Putamen (tissue), 1 donor: ENCODE data around the gene ABI1.
A peak's percentile ranks its signal among the peaks of the same experiment; 100 is the strongest.

Experiments used
- DNase-seq: peaks from one replicate; pipeline ENCODE4 v3.0.0-alpha.2; 2016; ENCODE audit warnings: low spot score

The ABI1 gene

DNA sequence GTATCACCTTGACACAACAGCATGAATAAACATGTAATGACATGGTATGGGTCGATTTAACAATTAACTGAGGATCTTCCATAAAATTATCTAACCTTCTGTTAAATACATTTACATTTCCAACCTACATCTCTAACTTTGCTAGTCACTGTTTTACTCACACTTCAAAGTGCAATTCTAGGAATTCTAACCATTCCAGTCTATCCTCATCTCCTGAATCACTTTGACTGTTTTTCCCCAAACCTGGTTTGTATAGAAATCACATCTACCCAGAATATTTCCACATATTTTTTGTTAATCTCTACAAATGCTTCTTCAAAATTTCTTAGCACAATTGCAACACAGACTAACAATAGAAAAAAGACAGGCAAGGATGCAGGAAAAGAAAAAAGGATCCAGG, 6.2 kb downstream of the ABI1 start:
- no peak for DNase-seq

DNA sequence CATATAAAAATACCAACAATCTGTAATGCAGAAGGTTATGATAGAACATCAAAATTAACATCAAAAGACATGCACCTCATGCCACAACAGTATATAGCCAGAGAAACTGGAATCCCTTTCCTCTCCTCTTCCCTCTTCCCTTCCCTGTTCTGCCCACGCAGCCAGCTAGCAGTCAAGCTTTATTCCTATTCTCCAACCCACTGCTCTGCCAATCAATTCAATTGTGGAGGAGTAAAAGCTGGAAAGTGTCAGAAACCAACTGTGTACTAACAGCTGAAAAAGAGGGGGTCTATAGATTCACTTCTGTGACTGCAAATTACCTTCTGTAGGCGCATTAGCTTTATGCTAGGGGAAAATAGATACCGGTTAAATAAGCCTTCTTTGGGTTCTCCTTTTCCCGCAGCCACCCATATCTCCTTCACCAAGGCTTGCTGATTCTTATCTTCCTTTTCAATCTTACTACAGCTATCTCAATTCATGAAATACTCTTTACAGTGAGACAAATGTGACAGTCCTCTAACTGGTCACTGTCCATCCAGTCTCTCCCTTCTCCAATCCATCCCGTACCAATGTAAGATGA, 16.3 kb downstream of the ABI1 start:
- DNase-seq, result peak; percentile 83

DNA sequence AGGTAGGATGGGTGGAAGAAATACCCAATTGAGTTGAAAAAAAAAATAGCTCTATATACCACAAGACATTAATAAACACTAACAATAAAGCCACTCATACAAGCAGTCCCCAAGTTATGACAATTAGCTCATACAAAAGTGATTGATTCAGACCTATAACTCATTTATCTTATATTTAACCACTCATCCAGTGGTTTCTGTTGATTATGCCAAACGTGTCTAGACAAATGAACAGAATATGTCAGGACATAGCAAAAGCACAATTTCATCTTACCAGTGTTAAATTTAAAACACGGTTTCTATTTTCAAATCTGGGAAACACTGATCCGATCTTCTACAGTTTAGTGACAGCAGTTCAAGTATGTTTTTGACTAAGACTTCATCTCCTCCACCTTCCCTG, 17.0 kb downstream of the ABI1 start:
- DNase-seq, result peak; percentile 46

DNA sequence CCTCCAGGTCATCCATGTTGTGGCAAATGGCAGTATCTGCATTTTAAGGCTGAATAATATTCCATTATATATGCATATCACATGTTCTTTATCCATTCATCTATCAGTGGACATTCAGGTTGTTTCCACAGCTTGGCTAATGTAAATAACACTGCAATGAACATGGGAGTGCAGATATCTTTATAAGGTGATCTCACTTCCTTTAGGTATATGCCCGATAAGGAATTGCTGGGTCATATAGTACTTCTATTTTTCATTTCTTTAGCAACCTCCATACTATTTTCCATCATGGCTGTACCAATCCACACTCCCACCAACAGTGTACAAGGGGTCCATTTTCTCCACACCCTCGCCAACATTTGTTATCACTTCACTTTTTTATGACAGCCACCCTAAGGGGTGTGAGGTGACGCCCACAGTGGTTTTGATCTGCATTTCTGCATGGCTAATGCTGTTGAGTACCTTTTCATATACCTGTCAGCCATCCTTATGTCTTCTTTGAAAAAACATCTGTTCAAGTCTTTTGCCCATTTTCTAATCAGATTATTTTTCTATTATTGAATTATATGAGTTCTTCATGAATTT, 18.9 kb downstream of the ABI1 start:
- no peak for DNase-seq

- no peak for DNase-seq
Observed at GRCh38 chr10:26840938-26841732, 19.6 kb downstream of the ABI1 start.

DNA sequence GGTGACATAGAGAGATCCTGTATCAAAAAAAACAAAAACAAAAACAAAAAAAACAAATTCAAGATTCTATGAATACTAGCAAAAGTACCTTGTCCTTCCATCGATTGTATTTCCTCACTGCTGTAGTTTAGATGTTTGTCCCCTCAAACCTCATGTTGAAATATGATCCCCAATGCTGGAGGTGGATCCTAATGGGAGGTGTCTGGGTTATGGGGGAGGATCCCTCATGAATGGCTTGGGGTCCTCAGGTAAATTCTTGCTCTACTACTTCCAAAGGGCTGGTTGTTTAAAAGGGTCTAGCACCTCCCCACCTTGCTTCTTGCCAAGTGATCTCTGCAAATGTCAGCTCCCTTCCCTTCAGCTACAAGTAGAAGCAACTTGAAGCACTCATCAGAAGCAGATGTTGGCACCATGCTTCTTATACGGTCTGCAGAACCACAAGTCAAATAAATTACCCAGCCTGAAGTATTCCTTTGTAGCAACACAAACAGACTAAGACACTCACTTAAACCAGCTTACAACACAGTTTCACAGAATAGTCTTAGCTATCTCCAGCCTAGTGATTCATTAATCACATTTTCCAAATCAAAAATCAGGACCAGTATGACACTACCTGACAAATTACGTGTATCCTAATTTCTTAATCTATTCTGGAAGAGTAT, 20.7 kb downstream of the ABI1 start:
- DNase-seq, result no peak

DNA sequence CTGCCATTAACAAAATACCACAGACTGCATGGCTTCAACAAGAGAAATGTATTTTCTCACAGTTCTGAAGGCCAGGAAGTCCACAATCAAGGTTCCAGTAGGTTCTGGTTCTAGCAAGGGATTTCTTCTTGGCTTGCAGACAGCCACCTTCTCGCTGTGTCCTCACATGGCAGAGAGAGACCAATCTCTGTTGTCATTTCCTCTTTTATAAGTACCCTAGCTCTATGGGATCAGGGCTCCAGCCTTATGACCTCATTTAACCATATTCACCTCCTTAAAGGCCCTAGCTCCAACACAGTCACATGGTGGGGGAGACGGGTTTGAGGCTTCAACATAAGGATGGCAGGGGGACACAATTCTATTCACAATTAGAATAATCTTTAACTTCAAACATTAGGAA, 23.6 kb downstream of the ABI1 start:
- no peak for DNase-seq

DNA sequence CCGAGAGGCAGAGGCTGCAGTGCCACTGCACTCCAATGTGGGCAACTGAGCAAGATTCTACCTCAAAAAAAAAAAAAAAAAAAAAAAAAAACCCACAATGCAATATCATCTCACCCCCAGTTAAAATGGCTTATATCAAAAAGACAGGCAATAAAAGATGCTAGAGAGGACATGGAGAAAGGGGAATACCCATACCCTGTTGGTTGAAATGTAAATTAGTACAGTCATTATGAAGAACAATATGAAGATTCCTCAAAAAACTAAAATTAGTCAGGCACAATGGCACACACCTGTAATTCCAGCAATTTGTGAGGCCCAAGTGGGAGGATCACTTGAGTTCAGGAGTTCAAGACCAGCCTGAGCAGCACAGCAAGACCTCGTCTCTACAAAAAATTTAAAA, 25.7 kb downstream of the ABI1 start:
- DNase-seq, result no peak

DNA sequence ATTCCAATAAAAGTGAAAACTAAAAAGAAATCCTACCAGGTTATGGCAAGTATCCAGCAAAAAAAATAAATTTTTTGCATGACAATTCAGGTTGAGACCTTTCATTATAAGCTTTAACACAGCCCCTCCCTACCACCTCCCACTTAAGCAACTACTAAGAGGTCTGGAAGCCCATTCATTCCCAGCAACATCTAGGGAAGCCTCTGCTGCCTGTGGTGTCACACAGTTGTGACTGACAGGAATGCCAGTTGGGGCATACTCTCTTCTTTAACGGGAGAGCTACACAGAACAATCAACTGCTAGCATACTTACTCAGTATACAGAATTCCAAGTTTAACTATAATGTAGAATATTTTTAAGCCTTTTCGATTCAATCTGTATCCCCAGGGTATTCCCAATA, 27.8 kb downstream of the ABI1 start:
- DNase-seq, result no peak

DNA sequence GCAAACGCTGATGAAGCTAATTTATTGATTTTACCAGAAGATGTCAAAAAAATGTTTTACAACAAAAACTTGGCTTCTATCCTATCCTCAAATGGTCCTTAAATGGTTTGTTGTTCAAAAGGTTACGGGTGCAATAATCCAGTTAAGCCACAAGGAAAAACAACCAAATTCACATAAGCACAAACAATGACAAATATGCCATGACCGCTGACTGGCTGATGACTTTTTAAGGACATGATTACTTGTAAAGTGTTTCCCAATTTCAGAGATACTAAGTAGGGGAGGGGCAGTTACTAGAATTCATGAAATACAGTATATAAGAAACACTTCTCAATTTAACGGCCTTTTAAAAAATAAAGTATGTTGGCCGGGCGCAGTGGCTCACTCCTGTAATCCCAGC, 28.8 kb downstream of the ABI1 start:
- DNase-seq, result no peak

DNA sequence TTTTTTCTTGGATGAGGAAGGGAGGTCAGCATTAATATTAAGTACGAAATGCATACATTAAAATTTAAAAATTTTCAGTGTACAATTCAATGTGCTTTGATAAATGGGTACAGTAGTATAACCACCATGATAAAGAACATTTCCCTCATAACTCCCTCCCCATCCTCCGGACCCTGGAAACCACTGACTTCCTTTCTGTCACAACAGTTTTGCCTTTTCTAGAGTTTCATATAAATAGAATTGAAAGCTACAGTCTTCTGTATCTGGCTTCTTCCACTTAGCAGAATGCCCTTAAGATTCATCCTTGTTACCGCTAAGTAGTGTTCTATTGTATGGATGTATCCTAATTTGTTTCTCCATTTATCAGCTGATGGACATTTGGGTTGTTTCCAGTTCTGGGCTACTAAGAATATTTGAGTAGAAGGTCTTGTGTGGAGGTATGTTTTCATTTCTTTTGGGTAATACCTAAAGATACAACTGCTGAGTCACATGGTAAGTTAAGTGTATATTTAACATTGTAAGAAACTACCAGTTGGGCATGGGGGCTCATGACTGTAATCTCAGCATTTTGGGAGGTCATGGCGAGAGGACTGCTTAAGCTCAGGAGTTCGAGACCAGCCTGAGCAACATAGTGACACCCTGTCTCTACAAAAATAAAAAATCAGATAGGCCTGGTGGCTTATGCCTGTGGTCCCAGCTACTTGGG, 30.8 kb downstream of the ABI1 start:
- no peak for DNase-seq

GRCh38 chr10:26824015-26824690, 36.6 kb downstream of the ABI1 start:
- DNase-seq, result no peak

DNA sequence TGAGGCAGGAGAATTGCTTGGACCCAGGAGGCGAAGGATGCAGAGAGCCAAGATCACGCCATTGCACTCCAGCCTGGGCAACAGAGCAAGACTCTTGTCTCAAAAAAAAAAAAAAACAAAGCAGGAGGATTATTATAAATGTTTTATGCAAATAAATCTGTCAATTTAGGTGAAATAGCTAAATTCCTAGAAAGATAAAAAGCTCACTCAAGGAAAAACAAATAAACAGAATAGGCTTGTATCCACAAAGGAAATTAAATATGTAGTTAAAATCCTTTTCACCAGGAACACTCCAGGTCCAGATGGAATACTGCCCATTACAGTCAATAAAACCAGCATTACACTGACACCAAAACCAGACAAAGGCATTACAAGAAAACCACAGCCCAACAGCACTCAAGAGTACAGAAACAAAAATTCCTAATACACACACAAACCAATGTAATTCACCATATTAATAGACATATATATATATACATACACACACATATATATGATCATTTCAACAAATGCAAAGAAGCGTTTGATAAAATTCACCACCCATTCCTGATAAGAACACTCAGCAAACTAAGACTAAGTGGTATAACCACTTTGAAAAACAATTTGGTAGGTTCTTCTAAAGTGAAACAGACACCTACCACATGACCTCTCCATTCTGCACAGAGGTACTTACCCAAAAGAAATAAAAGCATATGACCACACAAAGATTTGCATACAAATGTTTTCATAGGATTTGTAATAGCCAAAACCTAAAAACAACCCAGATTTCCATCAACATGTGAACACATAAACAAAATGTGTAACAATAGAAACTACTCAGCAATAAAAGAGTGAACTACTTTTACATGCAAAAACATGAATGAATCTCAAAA, 38.8 kb downstream of the ABI1 start:
- DNase-seq, result no peak

DNA sequence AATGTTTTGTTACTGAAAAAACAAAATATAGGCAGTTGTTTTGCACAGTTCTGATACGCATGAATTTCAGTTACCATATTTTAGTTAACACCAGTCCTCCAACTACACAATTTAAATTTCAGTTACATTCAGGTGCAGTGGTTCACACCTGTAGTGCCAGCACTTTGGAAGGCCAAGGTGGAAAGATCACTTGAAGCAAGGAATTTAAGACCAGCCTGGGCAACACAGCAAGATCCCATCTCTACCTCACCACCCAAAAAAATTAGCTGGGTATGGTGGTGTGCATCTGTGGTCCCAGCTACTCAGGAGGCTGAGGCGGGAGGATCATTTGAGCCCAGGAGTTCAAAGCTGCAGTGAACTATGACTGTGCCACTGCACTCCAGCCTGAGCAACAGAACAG, 45.3 kb downstream of the ABI1 start:
- no peak for DNase-seq

DNA sequence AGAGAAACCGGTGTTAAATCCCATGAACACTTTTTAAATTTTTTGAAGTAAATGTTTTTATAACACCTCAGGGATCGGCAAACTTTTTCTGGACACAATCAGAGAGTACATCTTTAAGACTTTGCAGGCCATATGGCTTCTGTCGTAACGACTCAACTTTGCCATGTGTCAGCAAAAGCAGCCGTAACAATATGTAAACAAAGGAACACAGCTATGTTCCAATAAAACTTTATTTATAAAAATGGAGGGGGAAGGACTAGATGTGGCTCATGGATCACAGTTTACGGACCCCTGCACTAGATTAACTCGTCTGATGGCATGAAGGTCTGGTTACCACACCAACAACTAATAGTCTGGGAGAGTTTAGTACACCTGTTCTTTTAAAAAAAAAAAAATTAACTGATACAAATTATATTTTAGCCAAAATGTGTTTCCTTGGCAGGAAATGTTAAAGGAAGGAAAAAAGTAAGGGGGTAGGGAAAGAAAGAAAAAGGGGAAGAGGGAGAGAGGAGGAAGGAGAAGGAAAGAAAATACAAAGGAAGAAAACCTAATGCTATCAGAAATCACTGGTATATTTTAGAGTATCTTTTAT, 50.2 kb downstream of the ABI1 start:
- no peak for DNase-seq

DNA sequence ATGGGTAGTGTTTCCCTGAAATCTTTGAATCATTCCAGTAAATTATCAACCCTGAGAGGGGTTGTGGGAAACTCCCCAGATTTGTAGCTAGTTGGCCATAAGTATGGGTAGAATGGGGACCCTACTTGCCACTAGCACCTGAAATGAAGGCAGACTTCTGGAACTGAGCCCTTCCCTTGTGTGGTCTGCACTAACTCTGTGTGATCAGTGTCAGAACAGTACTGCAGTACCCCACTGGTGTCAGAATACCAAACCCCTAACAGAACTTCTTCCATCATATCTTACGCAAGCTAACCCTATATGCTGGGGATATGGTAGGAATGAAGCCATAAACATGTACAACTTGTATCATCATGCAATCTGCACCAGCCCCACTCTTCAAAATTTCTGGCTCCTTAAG, 50.8 kb downstream of the ABI1 start:
- DNase-seq, result no peak

- no peak for DNase-seq
Observed at GRCh38 chr10:26807532-26807931, 53.2 kb downstream of the ABI1 start.

DNA sequence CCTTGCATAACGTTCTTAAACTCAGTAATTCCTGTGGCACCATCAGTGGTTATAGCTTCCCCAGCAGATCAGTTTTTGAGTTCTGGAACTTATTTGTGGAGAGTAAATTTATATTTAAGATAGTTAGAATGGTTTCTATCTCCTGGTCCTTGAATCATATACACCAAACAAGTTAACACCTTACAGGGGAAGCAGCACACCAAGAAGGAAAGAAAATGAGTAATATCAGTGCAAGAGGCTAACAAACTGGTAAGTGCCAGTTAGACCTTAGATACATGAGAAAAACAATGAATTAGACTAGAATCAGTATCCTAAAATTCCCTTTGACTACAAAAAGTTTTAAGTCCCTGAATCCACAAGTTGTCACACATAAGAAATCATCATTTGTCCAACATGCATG, 54.2 kb downstream of the ABI1 start:
- DNase-seq, result no peak

- peak; percentile 29 for DNase-seq
Observed at GRCh38 chr10:26805567-26806245, 55.1 kb downstream of the ABI1 start.
